Myocyte (in vitro differentiated cells): ENCODE results near the gene UGP2. TPM values are rescaled to one million over a fixed set of nuclear protein-coding genes. Genes with fewer than 3 reads are reported as not detected.
A peak's percentile ranks its signal among the peaks of the same experiment; 100 is the strongest.
"Not testable (repeated sequence)": the region's sequence is repeated elsewhere in the genome, so short reads cannot be mapped to it uniquely, and the experiment has no call there.

Experiments used
- DNase-seq: peaks from one replicate; pipeline ENCODE4 v3.0.0-alpha.2; 2012; ENCODE audit warnings: low read depth
- total RNA-seq: library from RNA; depleted of rRNA; stranded (reverse); fragments of >200 nt; gene quantifications from 2 replicates; pipeline ENCODE4 v1.2.3, GENCODE V29; 2014

Gene UGP2
- total RNA-seq, 1 donor from 2014 or later, result 200 TPM

DNA sequence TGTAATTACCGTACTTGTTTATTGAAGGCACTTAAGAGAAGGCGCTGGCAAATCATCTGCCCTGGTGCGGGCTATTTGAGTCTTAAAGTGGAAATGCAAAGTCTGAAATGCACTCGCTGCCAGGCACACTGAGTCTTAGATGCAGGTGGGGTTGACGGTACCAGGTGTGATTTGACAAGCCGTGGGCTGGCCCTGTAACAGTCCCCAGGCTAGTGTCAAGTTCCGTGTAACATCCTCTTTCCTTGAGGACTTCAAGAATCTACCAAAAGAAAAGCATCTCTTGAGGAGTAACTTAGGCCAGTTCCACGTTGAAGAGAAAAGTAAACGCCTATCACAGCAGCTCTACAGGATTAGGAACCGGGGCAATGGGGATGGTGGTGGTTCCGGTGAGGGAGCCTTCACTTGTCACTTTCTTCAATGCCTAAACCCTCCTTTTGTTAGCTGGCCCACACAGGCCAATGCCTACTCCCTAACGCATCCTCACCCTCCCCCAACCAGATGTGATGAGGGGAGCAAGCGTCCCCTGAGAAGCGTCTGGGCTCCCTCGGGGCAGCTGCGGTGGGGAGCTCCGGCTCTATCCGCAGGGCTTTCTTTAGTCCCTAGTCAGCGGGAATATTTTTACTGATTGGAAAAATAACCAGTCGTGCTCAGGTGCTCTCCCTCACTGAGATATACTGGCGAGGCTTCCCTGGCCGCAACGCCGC lies 1.5 kb upstream of the UGP2 start:
- DNase-seq, result no peak

GRCh38 chr2:63840785-63841253 lies 877 bp upstream of the UGP2 start:
- peak; percentile 98 for DNase-seq

- peak; percentile 46 for DNase-seq
These were observed 709 bp downstream of the UGP2 start for GRCh38 chr2:63842149-63843061.

- no peak for DNase-seq
These were observed 1.4 kb downstream of the UGP2 start for GRCh38 chr2:63843093-63843492.

GRCh38 chr2:63843791-63844190 lies 2.1 kb downstream of the UGP2 start:
- no peak for DNase-seq

GRCh38 chr2:63844616-63845015 lies 2.9 kb downstream of the UGP2 start:
- no peak for DNase-seq

- no peak for DNase-seq
These were observed 4.2 kb downstream of the UGP2 start for GRCh38 chr2:63845866-63846265.

DNA sequence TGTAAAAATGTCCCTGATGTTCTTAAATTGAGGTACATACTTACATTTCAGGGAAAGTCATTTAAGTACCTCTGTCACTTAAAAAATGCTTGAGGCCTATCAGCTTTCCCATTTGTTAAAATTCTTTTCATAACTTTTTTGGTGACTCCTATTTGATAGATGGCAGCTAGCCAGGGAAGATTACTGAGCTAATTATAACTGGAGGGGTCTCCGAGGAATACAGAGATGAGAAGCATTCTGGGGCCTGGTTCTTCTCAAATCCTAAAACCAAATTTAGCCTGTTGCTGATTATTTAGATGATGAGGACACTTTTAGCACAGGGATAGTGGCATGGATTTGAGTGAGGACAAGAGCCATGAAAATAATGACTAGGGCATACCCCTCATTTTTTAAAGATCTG lies 4.8 kb downstream of the UGP2 start:
- peak; percentile 61 for DNase-seq

- DNase-seq, result not testable (repeated sequence)
These were observed 5.9 kb downstream of the UGP2 start for GRCh38 chr2:63847571-63847970.

DNA sequence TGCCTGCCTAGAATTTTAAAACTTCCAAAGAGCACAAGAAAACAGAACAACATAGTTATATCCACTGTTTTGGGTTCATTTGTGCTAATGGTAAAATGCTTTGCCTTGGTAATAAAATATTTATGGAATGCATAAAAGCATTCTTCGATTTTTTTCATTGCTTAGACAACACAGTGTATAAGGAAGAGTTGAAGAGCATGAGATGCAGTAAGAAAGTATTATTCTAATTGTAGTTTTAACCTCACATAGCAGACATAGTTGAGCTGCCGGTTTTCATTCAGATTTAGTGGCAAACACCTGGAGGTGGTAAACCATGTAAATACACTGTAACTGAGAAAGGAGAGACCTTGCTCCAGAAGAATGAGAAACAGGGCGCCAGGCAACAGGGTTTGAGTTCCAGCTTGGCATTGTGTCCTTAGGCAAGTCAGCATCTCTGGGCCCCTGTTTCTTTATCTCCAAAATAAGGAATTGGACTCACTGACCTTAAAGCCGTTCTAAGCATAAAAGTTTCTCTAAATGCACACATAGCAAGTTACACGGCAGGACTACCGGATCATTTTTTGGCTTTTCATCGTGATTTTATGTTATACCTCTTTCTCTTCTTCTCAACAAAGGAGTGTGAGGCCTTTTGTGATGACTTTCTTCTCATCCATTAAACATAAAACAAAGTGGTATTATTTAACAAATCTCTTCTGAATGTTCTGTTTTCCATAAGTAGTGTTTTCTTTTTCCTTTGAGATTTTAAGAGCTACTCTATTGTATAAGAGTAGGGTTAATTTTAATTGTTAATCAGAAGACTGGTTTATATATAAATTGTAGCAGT lies 7.9 kb downstream of the UGP2 start:
- DNase-seq, result peak; percentile 22

GRCh38 chr2:63850204-63850571 lies 8.5 kb downstream of the UGP2 start:
- no peak for DNase-seq

DNA sequence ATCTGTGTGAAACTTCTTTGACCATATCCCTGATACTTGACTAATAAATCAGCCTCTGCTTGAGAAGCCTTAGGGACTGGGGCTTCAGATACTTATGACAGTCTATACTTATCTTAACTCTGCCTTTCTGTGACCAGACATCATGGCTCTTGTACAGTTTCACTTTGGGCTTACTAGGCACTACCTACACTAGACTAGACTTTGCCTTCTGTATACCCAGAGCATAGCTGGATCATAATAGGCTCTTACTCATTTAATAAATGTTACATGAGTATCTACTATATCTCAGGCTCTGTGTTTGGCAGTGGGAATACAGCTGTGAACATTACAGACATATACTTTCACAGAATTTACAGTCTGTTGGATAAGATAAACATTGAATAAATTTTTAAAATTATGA lies 9.0 kb downstream of the UGP2 start:
- no peak for DNase-seq

DNA sequence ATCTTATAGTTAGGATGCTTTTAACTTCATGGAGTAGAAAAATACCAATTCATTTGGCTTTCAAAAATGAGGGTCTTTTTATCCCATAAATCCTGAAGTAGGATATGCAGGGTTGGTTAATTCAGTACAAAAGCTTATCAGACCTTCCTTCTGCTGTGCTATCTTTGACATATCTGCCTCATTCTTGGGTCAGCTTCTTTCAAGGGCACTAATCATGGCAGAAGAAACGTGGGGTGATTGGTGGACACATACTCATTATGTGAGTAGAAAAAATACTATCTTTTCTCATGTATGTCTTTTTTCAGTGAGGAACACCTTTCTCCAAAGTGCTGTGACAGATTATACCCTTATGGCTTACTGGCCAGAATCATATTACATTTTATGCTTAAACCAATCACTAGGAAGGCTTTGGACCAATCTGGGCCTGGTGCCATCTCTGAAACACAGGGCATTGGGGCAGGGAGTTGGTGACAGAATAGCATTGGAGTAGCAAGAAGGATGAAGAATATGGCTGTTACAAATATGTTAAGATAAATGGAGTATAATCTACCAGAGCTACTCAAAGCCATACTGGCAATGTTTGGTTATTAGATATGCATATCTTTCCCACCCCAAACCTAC lies 10.1 kb downstream of the UGP2 start:
- peak; percentile 30 for DNase-seq

- DNase-seq, result no peak
These were observed 12.0 kb downstream of the UGP2 start for GRCh38 chr2:63853527-63854310.

DNA sequence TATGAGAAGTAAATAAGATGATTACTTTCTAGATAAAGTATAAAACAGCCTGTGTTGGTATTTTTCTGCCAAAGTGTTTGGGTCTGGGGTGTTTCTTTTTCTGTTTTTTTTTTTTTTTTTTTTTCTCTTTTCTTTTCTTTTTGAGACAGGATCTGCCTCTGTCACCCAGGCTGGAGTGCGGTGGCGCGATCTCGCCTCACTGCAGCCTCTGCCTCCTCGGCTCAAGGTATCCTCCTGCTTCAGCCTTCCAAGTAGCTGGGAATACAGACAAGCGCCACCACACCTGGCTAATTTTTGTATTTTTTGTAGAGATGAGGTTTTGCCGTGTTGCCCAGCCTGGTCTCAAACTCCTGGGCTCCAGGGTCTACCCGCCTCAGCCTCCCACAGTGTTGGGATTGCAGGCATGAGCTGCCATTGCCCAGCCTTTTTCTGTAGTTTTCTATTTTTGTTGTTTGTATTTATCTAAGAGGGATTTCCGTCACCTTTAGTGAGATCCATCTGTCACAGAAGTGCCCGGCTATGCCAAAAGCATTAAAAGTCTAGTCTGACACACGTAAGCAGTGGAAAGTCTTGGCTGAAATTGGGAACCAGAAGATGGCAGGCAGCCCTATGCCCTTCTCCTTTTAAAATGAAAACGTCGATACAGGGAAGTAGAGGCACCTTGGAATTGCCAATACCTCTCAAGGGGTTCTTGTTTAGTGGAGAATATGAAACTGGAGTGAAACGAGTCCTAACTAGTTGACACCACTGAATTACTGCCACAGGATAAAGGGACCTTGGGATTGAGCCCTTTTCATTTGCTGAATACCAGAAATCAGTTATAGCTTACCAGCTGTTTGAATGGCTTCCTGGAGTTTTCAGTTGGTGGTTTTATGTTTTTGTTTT lies 14.0 kb downstream of the UGP2 start:
- DNase-seq, result no peak

GRCh38 chr2:63856303-63856603 lies 14.6 kb downstream of the UGP2 start:
- no peak for DNase-seq

- no peak for DNase-seq
These were observed 16.6 kb downstream of the UGP2 start for GRCh38 chr2:63858291-63858690.

DNA sequence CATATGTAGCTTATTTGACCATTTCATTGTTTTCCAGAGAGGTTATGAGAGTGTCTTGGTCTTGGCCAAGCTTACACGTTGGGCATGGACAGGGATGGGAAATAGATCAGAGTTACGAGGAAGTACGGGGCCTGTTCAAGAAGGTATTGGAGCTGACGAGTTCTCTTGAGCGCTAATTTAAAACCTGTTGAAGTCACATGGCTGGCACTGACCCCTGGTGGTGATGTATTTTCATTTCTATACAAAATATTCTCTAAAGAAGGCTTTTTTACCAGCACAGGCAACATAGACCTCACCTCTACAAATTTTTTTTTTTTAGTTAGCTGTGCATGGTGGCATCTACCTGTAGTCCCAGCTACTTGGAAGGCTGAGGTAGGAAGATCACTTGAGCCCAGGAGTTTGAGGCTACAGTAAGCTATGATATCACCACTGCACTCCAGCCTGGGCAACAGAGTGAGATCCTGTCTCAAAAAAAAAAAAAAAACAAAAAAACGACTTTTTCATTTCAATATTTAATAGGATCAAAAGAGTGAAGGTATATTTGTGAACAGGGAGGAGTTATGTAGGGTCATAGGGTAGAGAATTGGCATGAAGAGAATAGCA lies 19.6 kb downstream of the UGP2 start:
- DNase-seq, result peak; percentile 34

GRCh38 chr2:63862806-63863205 lies 21.1 kb downstream of the UGP2 start:
- DNase-seq, result no peak
